ENCODE data around the gene CD36. TPM values are rescaled to one million over a fixed set of nuclear protein-coding genes. Genes with fewer than 3 reads are reported as not detected.

CD36 gene
- total RNA-seq, 8 experiments from 2014 or later, result 0.22 to 98.4 (median 0.80) TPM

DNA sequence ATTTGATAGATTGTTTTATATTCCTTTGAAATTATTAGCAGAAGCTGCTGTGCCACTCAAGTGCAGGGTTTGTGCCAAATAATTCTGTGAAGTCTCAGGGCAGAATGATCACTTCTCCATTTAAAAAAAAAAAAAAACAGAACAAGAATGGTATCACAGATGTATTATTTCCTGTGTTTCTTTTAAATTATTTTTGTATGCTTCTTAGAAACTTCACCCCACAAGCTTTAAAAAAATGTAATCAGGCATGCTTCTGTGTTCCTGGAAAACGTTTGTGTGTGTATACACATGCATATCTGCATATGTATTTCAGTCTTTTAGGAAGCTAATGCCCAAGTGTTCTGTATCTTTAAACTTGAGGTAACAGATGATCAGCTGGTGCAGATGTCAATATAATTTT is 6.3 kb upstream of the CD36 start:
- 0 to 50% (median 0%) methylated on average over 1 of the region's 1 CpG; no CpG with 5 or more reads in 3 of the 10 experiments for WGBS, 10 experiments
- Histone ChIP-seq H3K4me3 (no peak overlapping the region), H3K4me1 (replicated peaks in 1 of 2) (no peaks in the 10 kb centered on the region), H3K27ac (no peak overlapping the region)
- peak in 3 of 8 experiments; percentile 38 to 74 (median 59) for ATAC-seq (replicated peaks in 6 of 8)
- in situ Hi-C loops (cut with MboI; ENCODE audit: low pct_unique_long_range_greater_than_20kb in 2 of 9, low sequenced_read_pairs in 9 of 9, unreplicated experiment in 9 of 9), result no loop called here

DNA sequence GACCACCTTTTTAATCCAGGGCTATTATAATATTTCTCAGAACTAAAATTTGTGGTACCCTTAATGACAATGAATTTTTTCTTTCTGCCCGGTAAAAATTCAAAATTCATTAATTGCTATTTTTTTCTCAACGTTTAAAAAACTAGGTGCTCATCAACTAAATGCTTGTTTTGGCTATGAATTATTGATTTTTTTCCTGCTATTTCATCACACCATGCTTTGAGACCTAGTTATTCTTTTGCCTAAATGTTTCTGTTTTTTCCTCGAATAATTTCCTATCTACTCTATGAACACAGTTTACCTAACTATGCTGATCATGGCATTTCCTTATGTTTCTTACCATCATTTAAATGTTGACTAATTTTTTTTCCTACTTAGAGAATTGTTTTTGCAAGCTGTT is 5.6 kb upstream of the CD36 start:
- in situ Hi-C loops (cut with MboI; ENCODE audit: low pct_unique_long_range_greater_than_20kb in 2 of 9, low sequenced_read_pairs in 9 of 9, unreplicated experiment in 9 of 9), result no loop called here
- 20 to 90% (median 61%) methylated on average over 3 of the region's 3 CpGs for WGBS, 10 experiments
- H3K4me3 ChIP-seq, result no peak overlapping the region
- ATAC-seq (replicated peaks in 6 of 8), result no peak
- H3K4me1 ChIP-seq (replicated peaks in 1 of 2), result no peaks in the 10 kb centered on the region
- no peak overlapping the region for H3K27ac ChIP-seq

DNA sequence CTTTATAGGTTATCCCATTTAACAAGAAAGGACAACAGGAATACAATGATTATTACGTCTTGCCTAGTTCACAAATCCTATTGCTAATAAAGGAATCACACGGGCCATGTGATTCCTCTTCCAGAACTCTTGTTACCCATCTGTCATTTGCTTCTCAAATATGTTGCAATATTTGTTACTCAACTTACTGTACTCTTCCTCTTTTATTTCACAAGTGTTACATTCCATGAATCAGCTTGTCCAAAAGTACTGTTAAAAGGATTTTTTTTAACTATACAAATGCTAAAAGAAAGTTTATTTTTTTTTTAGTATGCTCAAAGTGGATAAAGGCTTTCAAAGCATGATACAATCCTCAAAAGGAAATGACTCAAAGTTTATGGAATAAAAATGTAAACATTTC is 3.9 kb upstream of the CD36 start:
- Histone ChIP-seq H3K4me3 (no peak overlapping the region), H3K27ac (no peak overlapping the region), H3K4me1 (replicated peaks in 1 of 2) (no peaks in the 10 kb centered on the region)
- WGBS, 10 experiments, result 15 to 100% (median 84%) methylated on average over 2 of the region's 2 CpGs; no CpG with 5 or more reads in 2 of the 10 experiments
- in situ Hi-C loops (cut with MboI; ENCODE audit: low pct_unique_long_range_greater_than_20kb in 2 of 9, low sequenced_read_pairs in 9 of 9, unreplicated experiment in 9 of 9), result no loop called here
- ATAC-seq (replicated peaks in 6 of 8), result peak in 2 of 8 experiments; percentile 57 to 73

DNA sequence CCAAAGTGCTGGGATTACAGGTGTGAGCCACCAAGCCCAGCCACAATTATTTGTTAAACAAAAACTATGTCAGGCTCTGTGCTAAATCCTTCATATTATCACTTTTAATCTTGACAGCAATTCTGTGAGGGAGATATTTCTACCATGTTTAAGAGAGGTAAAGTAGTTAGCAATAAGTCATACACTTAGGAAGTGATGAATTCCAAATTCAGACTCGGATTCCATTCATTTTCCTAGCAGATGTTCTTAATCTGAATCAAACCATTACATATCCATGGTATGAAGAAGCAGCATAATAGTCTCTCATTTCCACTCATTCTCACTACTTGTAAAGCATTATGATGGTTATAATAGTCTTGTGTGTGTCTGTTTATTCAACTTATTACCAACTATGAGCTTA is 2.9 kb upstream of the CD36 start:
- no peaks in the 10 kb centered on the region for H3K4me1 ChIP-seq (replicated peaks in 1 of 2)
- in situ Hi-C loops (cut with MboI; ENCODE audit: low pct_unique_long_range_greater_than_20kb in 2 of 9, low sequenced_read_pairs in 9 of 9, unreplicated experiment in 9 of 9), result no loop called here
- ATAC-seq (replicated peaks in 6 of 8), result peak in 1 of 8 experiments; percentile 30
- H3K4me3 ChIP-seq, result no peak overlapping the region
- no peak overlapping the region for H3K27ac ChIP-seq
- WGBS, 10 experiments, result 0 to 100% (median 79%) methylated on average over 1 of the region's 1 CpG; no CpG with 5 or more reads in 4 of the 10 experiments

DNA sequence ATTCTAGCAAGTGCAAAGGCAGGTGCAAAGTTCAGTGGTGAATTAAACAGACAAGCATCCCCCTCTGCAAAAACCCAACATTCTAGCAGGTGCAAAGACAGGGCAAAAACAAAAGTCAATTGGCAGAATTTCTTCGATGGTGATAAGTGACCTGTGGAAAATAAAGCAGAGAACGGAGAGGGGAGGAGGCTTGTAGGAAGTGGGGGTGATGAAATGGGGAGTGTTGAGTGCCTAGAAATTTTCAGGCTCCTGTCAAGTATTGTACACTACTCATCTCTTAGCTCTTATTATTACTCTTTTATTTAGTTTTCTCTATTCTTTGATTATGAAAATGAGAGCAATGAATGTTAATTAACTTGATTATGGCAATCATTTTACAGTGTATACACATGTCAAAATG is 2.4 kb upstream of the CD36 start:
- Histone ChIP-seq H3K4me3 (no peak overlapping the region), H3K4me1 (replicated peaks in 1 of 2) (no peaks in the 10 kb centered on the region), H3K27ac (no peak overlapping the region)
- 60 to 100% (median 79%) methylated on average over 1 to 2 of the region's 2 CpGs; no CpG with 5 or more reads in 3 of the 10 experiments for WGBS, 10 experiments
- in situ Hi-C loops (cut with MboI; ENCODE audit: low pct_unique_long_range_greater_than_20kb in 2 of 9, low sequenced_read_pairs in 9 of 9, unreplicated experiment in 9 of 9), result no loop called here
- ATAC-seq (replicated peaks in 6 of 8), result no peak

DNA sequence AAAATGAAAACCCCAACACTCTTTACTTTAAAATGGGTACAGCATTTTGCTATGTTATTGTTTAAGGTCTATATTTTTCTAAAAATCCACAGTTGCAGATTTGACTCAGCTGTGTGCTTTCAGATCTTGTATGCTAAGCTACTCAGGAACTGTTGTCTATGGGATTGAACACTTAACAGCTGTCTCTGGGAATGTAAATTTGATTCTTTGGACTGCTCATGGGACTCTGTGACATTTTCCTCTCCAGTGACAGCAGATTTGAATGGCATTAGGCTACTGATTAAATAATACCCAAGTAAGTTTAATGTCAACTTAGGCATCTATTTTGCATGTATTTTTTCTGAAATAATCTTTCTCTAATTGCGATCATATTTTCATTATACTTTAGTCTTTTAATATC is 1.7 kb upstream of the CD36 start:
- Histone ChIP-seq H3K4me1 (replicated peaks in 1 of 2) (no peaks in the 10 kb centered on the region), H3K4me3 (no peak overlapping the region), H3K27ac (no peak overlapping the region)
- 80 to 100% (median 100%) methylated on average over 1 of the region's 1 CpG; no CpG with 5 or more reads in 1 of the 10 experiments for WGBS, 10 experiments
- ATAC-seq (replicated peaks in 6 of 8), result no peak
- in situ Hi-C loops (cut with MboI; ENCODE audit: low pct_unique_long_range_greater_than_20kb in 2 of 9, low sequenced_read_pairs in 9 of 9, unreplicated experiment in 9 of 9), result no loop called here

DNA sequence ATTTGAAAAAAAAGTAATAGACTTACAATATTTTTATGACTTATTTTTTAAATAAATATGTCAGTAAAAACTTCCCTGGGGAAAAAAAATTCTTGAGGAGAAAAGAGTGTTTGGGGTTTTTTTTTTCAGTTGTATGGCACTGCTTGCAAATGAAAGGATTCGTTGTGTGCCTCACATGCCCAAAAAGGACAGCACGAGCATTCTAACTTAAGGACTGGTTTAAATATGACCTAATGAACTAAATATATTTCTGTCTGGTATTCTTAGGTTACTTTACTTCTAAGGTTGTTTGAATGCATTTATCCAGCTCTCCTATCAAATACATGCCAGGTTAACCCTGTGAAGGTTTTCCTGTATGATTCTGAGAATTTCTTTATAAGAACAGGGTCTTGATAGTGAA is 988 bp upstream of the CD36 start:
- Histone ChIP-seq H3K4me3 (no peak overlapping the region), H3K4me1 (replicated peaks in 1 of 2) (no peaks in the 10 kb centered on the region), H3K27ac (no peak overlapping the region)
- WGBS, 10 experiments, result 48 to 88% (median 68%) methylated on average over 2 of the region's 2 CpGs; no CpG with 5 or more reads in 1 of the 10 experiments
- in situ Hi-C loops (cut with MboI; ENCODE audit: low pct_unique_long_range_greater_than_20kb in 2 of 9, low sequenced_read_pairs in 9 of 9, unreplicated experiment in 9 of 9), result no loop called here
- ATAC-seq (replicated peaks in 6 of 8), result no peak

DNA sequence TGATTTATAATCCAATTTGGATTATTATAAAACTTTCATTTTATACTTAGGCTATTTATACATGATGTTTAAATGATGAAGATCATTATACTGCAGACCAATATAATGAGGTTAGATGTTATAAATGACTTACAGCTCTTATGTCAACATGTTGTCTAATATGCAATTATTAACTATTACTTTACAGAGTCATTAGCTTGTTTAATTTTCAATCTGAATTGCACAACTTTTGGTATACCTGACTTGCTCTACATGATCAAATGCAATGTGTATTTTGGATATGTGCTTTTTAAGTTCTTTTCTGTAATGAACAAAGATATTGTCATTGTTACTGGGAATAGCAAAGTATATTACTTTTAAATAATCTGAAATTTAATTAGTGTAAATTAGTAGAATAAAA is 569 bp downstream of the CD36 start:
- in situ Hi-C loops (cut with MboI; ENCODE audit: low pct_unique_long_range_greater_than_20kb in 2 of 9, low sequenced_read_pairs in 9 of 9, unreplicated experiment in 9 of 9), result no loop called here

DNA sequence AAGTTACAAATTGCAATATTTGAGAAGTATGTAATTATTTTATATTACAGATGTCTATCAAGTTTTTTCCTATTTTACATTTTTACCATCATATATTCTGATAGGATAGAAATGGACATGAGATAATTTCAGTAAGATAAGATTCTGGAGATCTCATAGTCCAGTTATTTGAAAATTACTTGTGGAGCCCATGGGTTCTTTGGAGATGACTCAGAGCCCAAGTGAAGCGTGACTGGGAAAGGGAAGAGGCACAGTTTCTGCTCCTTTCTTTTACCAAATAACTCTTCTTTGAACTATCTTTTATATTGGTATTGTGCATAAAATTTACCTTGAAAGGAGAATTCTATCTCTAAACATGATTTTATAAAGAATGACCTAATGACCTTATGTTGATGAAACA is 2.4 kb downstream of the CD36 start:
- in situ Hi-C loops (cut with MboI; ENCODE audit: low pct_unique_long_range_greater_than_20kb in 2 of 9, low sequenced_read_pairs in 9 of 9, unreplicated experiment in 9 of 9), result no loop called here
- Histone ChIP-seq H3K4me1 (replicated peaks in 1 of 2) (no peaks in the 10 kb centered on the region), H3K4me3 (no peak overlapping the region), H3K27ac (no peak overlapping the region)
- 8 to 100% (median 95%) methylated on average over 1 of the region's 1 CpG; no CpG with 5 or more reads in 2 of the 10 experiments for WGBS, 10 experiments
- peak in 2 of 8 experiments; percentile 74 to 79 for ATAC-seq (replicated peaks in 6 of 8)

More for the DNA sequence above, 569 bp downstream of the CD36 start:
- no peak overlapping the region for H3K4me3 ChIP-seq
- no peaks in the 10 kb centered on the region for H3K4me1 ChIP-seq (replicated peaks in 1 of 2)
- no peak overlapping the region for H3K27ac ChIP-seq
- no peak for ATAC-seq (replicated peaks in 6 of 8)

DNA sequence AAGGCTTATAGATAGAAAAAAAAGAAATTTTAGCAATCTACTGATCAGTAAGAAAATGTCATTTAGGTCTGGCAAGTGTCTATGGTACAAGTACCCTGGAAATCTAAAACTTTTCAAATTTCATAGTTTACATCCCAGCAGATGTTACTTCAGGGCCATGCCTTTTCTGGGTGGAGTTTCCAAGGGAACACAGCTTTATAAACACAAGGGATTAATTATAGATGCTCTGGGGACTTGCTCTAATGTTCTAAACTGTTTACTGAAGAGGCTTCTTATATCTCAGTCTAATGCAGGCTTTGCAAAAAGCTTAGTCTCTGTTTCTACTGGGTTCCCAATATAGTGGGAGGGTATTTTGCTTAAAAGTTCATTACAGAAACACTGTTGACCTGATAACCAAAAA is 3.1 kb downstream of the CD36 start:
- no peak overlapping the region for H3K27ac ChIP-seq
- peak in 2 of 8 experiments; percentile 57 to 61 for ATAC-seq (replicated peaks in 6 of 8)
- in situ Hi-C loops (cut with MboI; ENCODE audit: low pct_unique_long_range_greater_than_20kb in 2 of 9, low sequenced_read_pairs in 9 of 9, unreplicated experiment in 9 of 9), result no loop called here
- H3K4me1 ChIP-seq (replicated peaks in 1 of 2), result no peaks in the 10 kb centered on the region
- no peak overlapping the region for H3K4me3 ChIP-seq

DNA sequence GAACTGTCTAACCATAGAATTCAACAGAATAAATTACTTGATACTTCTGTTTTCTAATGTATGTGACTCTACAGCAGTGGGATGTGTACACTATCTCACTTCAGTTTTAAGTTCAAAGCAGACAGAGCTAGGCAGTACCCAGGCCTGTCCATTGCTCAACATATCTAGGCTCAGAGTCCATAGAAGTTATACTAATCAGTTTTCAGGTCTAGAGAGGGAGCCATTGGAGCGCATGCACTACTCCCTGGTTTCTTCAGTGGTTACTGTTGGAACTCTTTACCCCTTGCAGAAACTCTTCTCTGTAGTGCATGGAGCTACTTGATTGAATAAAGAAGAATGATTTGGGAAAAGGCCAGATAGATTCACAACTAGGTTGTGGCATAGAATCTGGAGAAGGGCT is 4.4 kb downstream of the CD36 start:
- Histone ChIP-seq H3K4me1 (replicated peaks in 1 of 2) (no peaks in the 10 kb centered on the region), H3K4me3 (no peak overlapping the region), H3K27ac (no peak overlapping the region)
- ATAC-seq (replicated peaks in 6 of 8), result no peak
- in situ Hi-C loops (cut with MboI; ENCODE audit: low pct_unique_long_range_greater_than_20kb in 2 of 9, low sequenced_read_pairs in 9 of 9, unreplicated experiment in 9 of 9), result no loop called here
- 83 to 100% (median 100%) methylated on average over 1 of the region's 1 CpG; no CpG with 5 or more reads in 5 of the 10 experiments for WGBS, 10 experiments

DNA sequence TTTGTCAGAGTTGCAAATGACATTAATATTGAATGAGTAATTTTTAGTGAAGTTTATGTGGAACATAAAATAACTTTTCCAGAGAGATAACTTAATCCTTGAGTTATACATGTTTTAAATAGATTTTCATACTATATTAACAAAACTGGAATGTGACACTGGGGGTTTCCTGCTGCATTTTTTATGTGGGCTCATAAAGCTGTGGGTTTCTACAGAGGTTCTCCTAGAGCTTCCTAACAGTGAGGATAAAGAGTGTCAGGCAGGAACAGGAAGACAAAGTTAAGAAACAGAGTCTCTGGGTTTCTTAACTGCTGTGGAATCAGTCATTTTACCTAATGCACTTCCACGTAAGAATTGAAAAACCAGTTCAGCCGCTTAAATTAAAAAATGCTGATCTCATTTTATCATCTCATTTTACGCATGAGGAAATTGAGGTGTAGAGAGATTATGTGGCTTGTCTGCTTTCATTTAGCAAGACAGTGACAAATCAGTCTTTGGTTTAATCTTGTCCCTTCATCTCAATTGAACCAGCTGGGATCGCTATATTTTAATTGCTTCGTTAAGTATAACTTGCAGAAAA is 5.0 kb downstream of the CD36 start:
- Histone ChIP-seq H3K27ac (no peak overlapping the region), H3K4me1 (replicated peaks in 1 of 2) (no peaks in the 10 kb centered on the region), H3K4me3 (no peak overlapping the region)
- in situ Hi-C loops (cut with MboI; ENCODE audit: low pct_unique_long_range_greater_than_20kb in 2 of 9, low sequenced_read_pairs in 9 of 9, unreplicated experiment in 9 of 9), result no loop called here
- 76 to 100% (median 91%) methylated on average over 2 to 5 of the region's 5 CpGs for WGBS, 10 experiments
- ATAC-seq (replicated peaks in 6 of 8), result no peak

DNA sequence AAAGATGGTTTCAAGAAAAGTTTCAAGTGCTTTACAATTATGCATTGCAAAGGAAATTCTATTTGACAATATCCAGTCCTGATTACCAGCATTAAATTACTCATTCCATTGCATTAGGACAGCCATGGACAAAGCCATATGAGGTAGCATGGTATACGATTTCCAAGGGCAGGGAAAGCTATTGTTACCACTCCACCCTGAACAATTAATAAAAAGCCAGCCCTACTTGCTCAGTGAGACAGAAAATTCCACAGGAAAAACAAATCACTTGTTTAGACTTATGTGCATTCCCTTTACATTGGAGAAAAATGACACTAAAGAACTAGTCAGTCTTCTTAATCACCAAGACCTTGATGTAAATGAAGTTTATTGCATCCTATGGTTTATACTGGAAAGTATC is 5.6 kb downstream of the CD36 start:
- WGBS, 10 experiments, result 0 to 80% (median 39%) methylated on average over 1 of the region's 1 CpG; no CpG with 5 or more reads in 4 of the 10 experiments
- no peaks in the 10 kb centered on the region for H3K4me1 ChIP-seq (replicated peaks in 1 of 2)
- peak in 1 of 8 experiments; percentile 39 for ATAC-seq (replicated peaks in 6 of 8)
- no peak overlapping the region for H3K27ac ChIP-seq
- no peak overlapping the region for H3K4me3 ChIP-seq
- in situ Hi-C loops (cut with MboI; ENCODE audit: low pct_unique_long_range_greater_than_20kb in 2 of 9, low sequenced_read_pairs in 9 of 9, unreplicated experiment in 9 of 9), result no loop called here

DNA sequence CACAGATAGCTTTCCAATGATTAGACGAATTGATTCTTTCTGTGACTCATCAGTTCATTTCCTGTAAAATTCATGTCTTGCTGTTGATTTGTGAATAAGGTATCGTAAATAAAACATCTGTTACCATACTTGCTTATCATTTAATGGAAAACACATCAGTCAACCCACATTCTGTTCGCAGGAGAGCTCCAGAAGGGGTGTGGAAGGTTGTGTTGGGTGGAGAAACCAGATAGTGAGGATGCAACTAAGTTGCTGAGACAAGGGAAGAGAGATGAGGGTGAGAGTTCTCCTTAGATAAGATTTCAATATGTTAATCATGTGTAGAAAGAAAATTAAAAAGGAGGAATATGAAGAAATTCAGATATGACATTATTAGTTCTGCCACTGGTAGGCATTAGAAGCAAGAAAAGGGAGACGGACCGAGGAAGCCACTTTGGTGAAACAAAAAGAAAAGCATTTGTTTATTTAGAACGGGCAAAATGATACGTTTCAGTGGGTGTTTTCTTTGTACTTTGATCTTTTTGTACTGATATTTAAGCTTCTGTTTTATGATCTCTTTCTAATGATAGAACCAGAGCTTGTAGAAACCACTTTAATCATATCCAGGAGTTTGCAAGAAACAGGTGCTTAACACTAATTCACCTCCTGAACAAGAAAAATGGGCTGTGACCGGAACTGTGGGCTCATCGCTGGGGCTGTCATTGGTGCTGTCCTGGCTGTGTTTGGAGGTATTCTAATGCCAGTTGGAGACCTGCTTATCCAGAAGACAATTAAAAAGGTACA is 7.8 kb downstream of the CD36 start:
- 36 to 94% (median 83%) methylated on average over 4 to 9 of the region's 9 CpGs for WGBS, 10 experiments
- in situ Hi-C loops (cut with MboI; ENCODE audit: low pct_unique_long_range_greater_than_20kb in 2 of 9, low sequenced_read_pairs in 9 of 9, unreplicated experiment in 9 of 9), result no loop called here
- H3K4me3 ChIP-seq, result no peak overlapping the region
- ATAC-seq (replicated peaks in 6 of 8), result no peak
- H3K4me1 ChIP-seq (replicated peaks in 1 of 2), result no peaks in the 10 kb centered on the region
- no peak overlapping the region for H3K27ac ChIP-seq

Measured in motor neuron (in vitro differentiated cells).